ENCODE data around the gene ADORA2A.

GRCh38 chr22:24443668-24444067 lies 16.3 kb downstream of the ADORA2A start:
- TF ChIP-seq MYC (CRISPR knock-in tag; IDR thresholded peaks at IDR 0.05; ENCODE audit: borderline replicate concordance) (no peak), KLF13 (CRISPR knock-in tag; IDR thresholded peaks at IDR 0.05) (no peak), EZH2 (conservative IDR thresholded peaks at IDR 0.05; ENCODE audit: low read depth, low read length) (no peak), ZNF761 (CRISPR knock-in tag; conservative IDR thresholded peaks at IDR 0.05) (no peak), ATF2 (CRISPR knock-in tag; IDR thresholded peaks at IDR 0.05) (no peak), U2AF1 (optimal IDR thresholded peaks at IDR 0.05; ENCODE audit: low read depth, low read length) (no peak), MAX (IDR thresholded peaks at IDR 0.05) (no peak), ZNF282 (IDR thresholded peaks at IDR 0.05; ENCODE audit: partially characterized antibody) (no peak), CTCF (CRISPR knock-in tag; IDR thresholded peaks at IDR 0.05) (no peak), EP300 (IDR thresholded peaks at IDR 0.05; ENCODE audit: low read depth in 2 of 2, low read length in 2 of 2) (no peak), EP300 (CRISPR knock-in tag; IDR thresholded peaks at IDR 0.05; ENCODE audit: borderline replicate concordance) (no peak), ZBTB7A (CRISPR knock-in tag; IDR thresholded peaks at IDR 0.05) (no peak), ZBTB49 (CRISPR knock-in tag; IDR thresholded peaks at IDR 0.05; ENCODE audit: borderline replicate concordance) (no peak)

Measured in HepG2 (cell line).